ENCODE results near the gene PRSS36. TPM values are rescaled to one million over a fixed set of nuclear protein-coding genes. Genes with fewer than 3 reads are reported as not detected.

The PRSS36 gene
- total RNA-seq, 2 experiments from 2014 or later: 0.95 to 1.3 TPM

DNA sequence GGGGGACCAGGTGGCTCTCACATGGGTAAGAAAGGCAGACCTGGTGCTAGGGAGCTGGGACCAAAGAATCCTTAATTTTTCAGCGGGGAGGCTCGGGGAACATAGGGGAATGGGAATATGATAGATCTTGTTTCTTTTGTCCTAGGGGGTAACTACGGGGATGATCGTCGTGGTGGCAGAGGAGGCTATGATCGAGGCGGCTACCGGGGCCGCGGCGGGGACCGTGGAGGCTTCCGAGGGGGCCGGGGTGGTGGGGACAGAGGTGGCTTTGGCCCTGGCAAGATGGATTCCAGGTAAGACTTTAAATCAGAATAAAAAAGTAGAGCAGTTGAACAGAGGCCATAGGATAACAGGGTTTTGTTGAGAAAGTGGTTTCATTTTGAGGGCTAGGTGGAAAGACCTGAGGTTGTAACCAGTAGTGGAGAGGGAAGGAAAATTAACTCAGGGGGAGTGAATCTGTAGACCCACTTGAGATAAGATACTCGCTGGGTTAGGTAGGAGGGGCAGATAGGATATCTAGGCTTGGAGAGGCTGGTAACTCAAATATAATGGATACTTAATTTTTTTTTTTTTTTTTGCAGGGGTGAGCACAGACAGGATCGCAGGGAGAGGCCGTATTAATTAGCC is 41.1 kb upstream of the PRSS36 start:
- CTCF ChIA-PET: interaction anchor here (1.5 to 1.8 kb wide), 2 partner anchors 10 to 252 kb away, joined by 4 to 5 read pairs; partner anchors contain the start of gene ZNF843
- H3K4me1 Mint-ChIP-seq (ENCODE audit: low read depth): peaks cover 80% of the 10 kb centered on the region
- peaks cover 92% of the 10 kb centered on the region for H3K36me3 Mint-ChIP-seq (ENCODE audit: low read depth)
- no peak for DNase-seq
- no peak overlapping the region for H3K27ac Mint-ChIP-seq
- no peak for ATAC-seq
- POLR2A ChIA-PET: interaction anchor here (1.6 to 3.2 kb wide), 3 partner anchors 11 kb away, joined by 13 to 25 read pairs (median 14); partner anchors contain the start of genes FUS and PYCARD
- no peak overlapping the region for H3K4me3 Mint-ChIP-seq
- H3K27me3 Mint-ChIP-seq (ENCODE audit: low read depth): no peaks in the 10 kb centered on the region
- H3K9me3 Mint-ChIP-seq (ENCODE audit: insufficient read depth): no peaks in the 10 kb centered on the region

DNA sequence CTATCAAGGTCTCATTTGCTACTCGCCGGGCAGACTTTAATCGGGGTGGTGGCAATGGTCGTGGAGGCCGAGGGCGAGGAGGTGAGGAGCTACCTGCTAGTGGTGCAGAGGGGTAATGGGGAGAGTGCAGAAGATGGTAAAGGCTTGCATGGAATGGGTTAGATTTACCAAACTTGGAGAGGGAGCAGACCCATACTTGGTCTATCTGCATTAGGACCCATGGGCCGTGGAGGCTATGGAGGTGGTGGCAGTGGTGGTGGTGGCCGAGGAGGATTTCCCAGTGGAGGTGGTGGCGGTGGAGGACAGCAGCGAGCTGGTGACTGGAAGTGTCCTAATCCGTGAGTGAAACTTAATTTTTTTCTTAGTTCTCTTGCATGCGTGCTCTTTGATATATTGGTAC is 40.2 kb upstream of the PRSS36 start:
- Mint-ChIP-seq H3K36me3 (ENCODE audit: low read depth) (peaks cover 95% of the 10 kb centered on the region), H3K4me3 (no peak overlapping the region), H3K27ac (peak overlapping the region; percentile 39), H3K4me1 (ENCODE audit: low read depth) (peaks cover 84% of the 10 kb centered on the region), H3K9me3 (ENCODE audit: insufficient read depth) (no peaks in the 10 kb centered on the region), H3K27me3 (ENCODE audit: low read depth) (no peaks in the 10 kb centered on the region)
- POLR2A ChIA-PET: interaction anchor here (1.0 to 3.2 kb wide), 4 partner anchors 7 to 270 kb away, joined by 3 to 25 read pairs (median 8); partner anchors contain the start of genes ARMC5, FUS and PYCARD
- ATAC-seq (no peak), DNase-seq (no peak)
- CTCF ChIA-PET: interaction anchor here (1.3 to 1.5 kb wide), 3 partner anchors 11 to 253 kb away, joined by 3 to 4 read pairs (median 4); partner anchors contain the start of gene ZNF843

DNA sequence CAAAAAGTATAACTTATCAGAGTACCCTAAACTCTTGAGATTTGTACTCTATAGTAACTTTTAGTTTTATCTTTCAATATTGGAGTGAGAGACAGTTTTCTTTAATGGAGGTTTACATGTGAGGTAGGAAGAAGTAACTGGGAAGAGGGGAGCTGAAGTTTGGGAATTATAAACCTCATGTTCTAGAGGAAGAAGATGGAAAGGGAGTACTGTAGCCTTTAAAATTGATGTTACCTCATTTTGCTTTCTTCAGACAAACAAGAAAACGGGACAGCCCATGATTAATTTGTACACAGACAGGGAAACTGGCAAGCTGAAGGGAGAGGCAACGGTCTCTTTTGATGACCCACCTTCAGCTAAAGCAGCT is 39.5 kb upstream of the PRSS36 start:
- H3K27me3 Mint-ChIP-seq (ENCODE audit: low read depth): no peaks in the 10 kb centered on the region
- H3K9me3 Mint-ChIP-seq (ENCODE audit: insufficient read depth): no peaks in the 10 kb centered on the region
- no peak for DNase-seq
- H3K4me3 Mint-ChIP-seq: no peak overlapping the region
- ATAC-seq: no peak
- H3K27ac Mint-ChIP-seq: peak overlapping the region; percentile 19
- H3K36me3 Mint-ChIP-seq (ENCODE audit: low read depth): peaks cover 96% of the 10 kb centered on the region
- POLR2A ChIA-PET: interaction anchor here (1.0 to 3.2 kb wide), 4 partner anchors 8 to 270 kb away, joined by 3 to 25 read pairs (median 8); partner anchors contain the start of genes ARMC5, FUS and PYCARD
- CTCF ChIA-PET: interaction anchor here (1.3 to 1.5 kb wide), 3 partner anchors 12 to 253 kb away, joined by 3 to 4 read pairs (median 4); partner anchors contain the start of gene ZNF843
- peaks cover 86% of the 10 kb centered on the region for H3K4me1 Mint-ChIP-seq (ENCODE audit: low read depth)

GRCh38 chr16:31188450-31189411 is 38.9 kb upstream of the PRSS36 start:
- peaks cover 94% of the 10 kb centered on the region for H3K36me3 Mint-ChIP-seq (ENCODE audit: low read depth)
- POLR2A ChIA-PET: interaction anchor here (1.0 to 3.2 kb wide), 7 partner anchors 9 to 271 kb away, joined by 3 to 34 read pairs (median 5); partner anchors contain the start of genes ARMC5, FUS and PYCARD
- H3K27me3 Mint-ChIP-seq (ENCODE audit: low read depth): no peaks in the 10 kb centered on the region
- H3K9me3 Mint-ChIP-seq (ENCODE audit: insufficient read depth): no peaks in the 10 kb centered on the region
- H3K27ac Mint-ChIP-seq: peak overlapping the region; percentile 56
- no peak overlapping the region for H3K4me3 Mint-ChIP-seq
- no peak for DNase-seq
- no peak for ATAC-seq
- peaks cover 85% of the 10 kb centered on the region for H3K4me1 Mint-ChIP-seq (ENCODE audit: low read depth)
- CTCF ChIA-PET: interaction anchor here (1.3 kb wide), 2 partner anchors 13 to 47 kb away, joined by 3 to 4 read pairs; no protein-coding TSS in a partner anchor

GRCh38 chr16:31187808-31188189 is 37.9 kb upstream of the PRSS36 start:
- H3K27ac Mint-ChIP-seq: peak overlapping the region; percentile 58
- no peak overlapping the region for H3K4me3 Mint-ChIP-seq
- POLR2A ChIA-PET: interaction anchor here (1.0 to 3.0 kb wide), 5 partner anchors 10 to 235 kb away, joined by 3 to 34 read pairs (median 5); no protein-coding TSS in a partner anchor
- H3K9me3 Mint-ChIP-seq (ENCODE audit: insufficient read depth): no peaks in the 10 kb centered on the region
- DNase-seq (no peak), ATAC-seq (no peak)
- peaks cover 90% of the 10 kb centered on the region for H3K4me1 Mint-ChIP-seq (ENCODE audit: low read depth)
- no peaks in the 10 kb centered on the region for H3K27me3 Mint-ChIP-seq (ENCODE audit: low read depth)
- peaks cover 96% of the 10 kb centered on the region for H3K36me3 Mint-ChIP-seq (ENCODE audit: low read depth)
- CTCF ChIA-PET: no interaction called here

DNA sequence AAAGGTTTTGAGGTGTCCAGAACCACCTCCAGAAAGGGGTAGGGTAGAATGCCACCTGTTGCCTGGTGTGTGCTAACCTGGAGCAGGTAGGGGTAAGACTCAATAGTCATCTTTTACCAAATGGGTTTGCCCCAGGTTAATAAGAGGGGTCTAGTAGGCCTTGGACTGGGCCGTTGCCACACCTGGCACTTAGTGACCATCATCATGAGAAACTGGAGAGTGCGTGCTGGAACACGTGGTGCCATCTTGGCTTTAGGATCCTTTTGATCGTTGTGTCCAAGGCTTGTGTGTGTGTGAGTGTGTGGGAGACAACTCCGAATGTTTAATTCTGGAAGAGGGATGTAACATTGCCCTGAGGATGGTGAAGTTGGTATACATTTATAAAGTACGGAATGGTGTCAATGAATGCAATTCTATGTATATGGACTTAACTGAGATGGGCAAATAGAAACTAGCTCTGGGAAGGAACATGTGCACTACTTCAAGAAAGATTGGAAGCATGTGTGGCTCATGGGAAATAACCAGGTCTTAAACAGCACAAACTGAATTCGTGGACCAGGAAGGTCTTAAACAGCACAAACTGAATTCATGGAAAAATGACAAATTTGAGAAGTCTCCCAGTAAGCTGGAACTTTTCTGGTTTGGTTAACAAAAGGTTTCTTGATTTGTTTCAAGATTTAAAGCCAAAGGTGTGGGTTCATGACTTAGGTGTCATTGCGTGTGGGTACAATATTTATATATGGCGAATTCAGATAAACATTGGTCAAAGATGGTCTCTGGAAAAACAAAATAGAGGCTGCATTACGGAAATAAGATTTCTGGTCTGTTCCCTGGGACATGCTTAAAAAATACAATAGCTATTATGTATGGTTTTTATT is 37.3 kb upstream of the PRSS36 start:
- peaks cover 95% of the 10 kb centered on the region for H3K4me1 Mint-ChIP-seq (ENCODE audit: low read depth)
- H3K27ac Mint-ChIP-seq: peak overlapping the region; percentile 58
- POLR2A ChIA-PET: interaction anchor here (1.0 to 3.0 kb wide), 5 partner anchors 10 to 236 kb away, joined by 3 to 34 read pairs (median 5); no protein-coding TSS in a partner anchor
- H3K9me3 Mint-ChIP-seq (ENCODE audit: insufficient read depth): no peaks in the 10 kb centered on the region
- H3K36me3 Mint-ChIP-seq (ENCODE audit: low read depth): peaks cover 98% of the 10 kb centered on the region
- ATAC-seq (no peak), DNase-seq (no peak)
- H3K4me3 Mint-ChIP-seq: no peak overlapping the region
- CTCF ChIA-PET: no interaction called here
- H3K27me3 Mint-ChIP-seq (ENCODE audit: low read depth): no peaks in the 10 kb centered on the region

DNA sequence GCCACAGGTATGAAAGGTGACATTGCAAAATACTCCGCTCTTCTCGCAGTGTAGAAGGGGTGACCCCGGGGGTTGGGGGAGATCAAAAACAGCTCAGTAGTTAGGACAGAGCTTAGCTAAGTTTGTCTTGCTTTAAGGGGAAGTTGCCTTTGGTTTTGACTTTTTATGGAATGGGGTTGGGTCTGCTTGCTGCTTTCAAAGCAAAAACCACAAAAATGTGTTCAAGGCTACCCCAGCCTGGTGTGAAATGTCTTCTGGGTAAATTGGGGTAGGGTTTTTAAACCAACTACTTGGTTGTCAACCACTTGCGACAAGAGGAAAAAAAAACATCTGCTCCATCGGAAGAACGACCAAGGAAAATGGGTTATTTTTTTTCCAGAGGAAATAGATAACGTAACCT is 36.3 kb upstream of the PRSS36 start:
- Mint-ChIP-seq H3K4me1 (ENCODE audit: low read depth) (peaks cover 88% of the 10 kb centered on the region), H3K27me3 (ENCODE audit: low read depth) (no peaks in the 10 kb centered on the region), H3K27ac (peak overlapping the region; percentile 79), H3K36me3 (ENCODE audit: low read depth) (peaks cover 97% of the 10 kb centered on the region), H3K4me3 (peak overlapping the region; percentile 46), H3K9me3 (ENCODE audit: insufficient read depth) (no peaks in the 10 kb centered on the region)
- ChIA-PET POLR2A (interaction anchor here (0.8 to 3.3 kb wide), 7 partner anchors 7 to 272 kb away, joined by 3 to 34 read pairs (median 8); partner anchors contain the start of gene ARMC5), CTCF (interaction anchor here (1.1 to 1.2 kb wide), 3 partner anchors 16 to 272 kb away, joined by 3 to 4 read pairs (median 3); no protein-coding TSS in a partner anchor)
- ATAC-seq: no peak
- no peak for DNase-seq

DNA sequence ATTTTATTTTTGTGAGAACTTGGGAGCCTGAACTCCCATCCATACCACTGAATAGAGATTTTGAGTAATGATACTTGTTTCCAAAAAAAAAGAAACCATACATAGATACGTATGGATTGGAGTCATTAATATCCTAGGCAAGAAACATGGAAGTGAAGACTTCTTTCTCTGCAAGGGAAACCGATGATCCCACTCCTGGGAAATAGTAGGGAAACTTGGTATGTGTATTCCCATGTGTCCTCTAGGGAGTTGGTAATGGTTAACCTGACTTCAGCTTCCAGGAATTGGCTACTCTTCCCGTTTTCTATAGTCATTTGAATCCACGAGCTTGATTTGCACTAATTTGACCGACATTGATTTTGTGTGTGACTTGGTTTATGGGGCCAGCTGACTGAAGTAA is 35.5 kb upstream of the PRSS36 start:
- POLR2A ChIA-PET: interaction anchor here (0.6 to 3.3 kb wide), 9 partner anchors 8 to 273 kb away, joined by 3 to 34 read pairs (median 4); partner anchors contain the start of gene ARMC5
- Mint-ChIP-seq H3K36me3 (ENCODE audit: low read depth) (peaks cover 96% of the 10 kb centered on the region), H3K27me3 (ENCODE audit: low read depth) (no peaks in the 10 kb centered on the region), H3K9me3 (ENCODE audit: insufficient read depth) (no peaks in the 10 kb centered on the region), H3K4me1 (ENCODE audit: low read depth) (peaks cover 80% of the 10 kb centered on the region), H3K27ac (no peak overlapping the region), H3K4me3 (peak overlapping the region; percentile 46)
- CTCF ChIA-PET: interaction anchor here (1.1 to 1.2 kb wide), 2 partner anchors 16 to 198 kb away, joined by 3 to 4 read pairs; no protein-coding TSS in a partner anchor
- no peak for DNase-seq
- no peak for ATAC-seq

GRCh38 chr16:31184888-31185287 is 35.0 kb upstream of the PRSS36 start:
- no peak for DNase-seq
- peaks cover 94% of the 10 kb centered on the region for H3K36me3 Mint-ChIP-seq (ENCODE audit: low read depth)
- peak overlapping the region; percentile 72 for H3K27ac Mint-ChIP-seq
- ChIA-PET CTCF (interaction anchor here (1.1 to 1.2 kb wide), 2 partner anchors 17 to 198 kb away, joined by 3 to 4 read pairs; no protein-coding TSS in a partner anchor), POLR2A (interaction anchor here (1.5 to 6.2 kb wide), 7 partner anchors 8 to 273 kb away, joined by 4 to 87 read pairs (median 8); partner anchors contain the start of genes ARMC5 and PYCARD)
- H3K9me3 Mint-ChIP-seq (ENCODE audit: insufficient read depth): no peaks in the 10 kb centered on the region
- peak overlapping the region; percentile 50 for H3K4me3 Mint-ChIP-seq
- H3K4me1 Mint-ChIP-seq (ENCODE audit: low read depth): peaks cover 76% of the 10 kb centered on the region
- no peak for ATAC-seq
- no peaks in the 10 kb centered on the region for H3K27me3 Mint-ChIP-seq (ENCODE audit: low read depth)

All from activated CD8-positive, alpha-beta T cell treated with anti-CD3 and anti-CD28 coated beads, Interleukin-2, amount 10 ng/mL, durations not matched to agents 7 days and 5 days (primary cell).